HEK293 (cell line): ENCODE data around the gene DNAJB14.

Experiments used
- CTCF ChIA-PET: fragments of 350-600 bp; formaldehyde crosslinking; extraction: SDS; loops from one replicate; lab custom pipeline; 2021; ENCODE audit warnings: antibody characterized with exemption; lab: Yijun Ruan, JAX
- POLR2A ChIA-PET: fragments of 300-600 bp; formaldehyde crosslinking; extraction: SDS; loops from one replicate; lab custom pipeline; 2020; ENCODE audit warnings: antibody characterized with exemption, inconsistent platforms; lab: Yijun Ruan, JAX
- H3K27ac ChIP-seq: fragments of 200-500 bp; sonication (Bioruptor generic); 2 replicates; pipeline ENCODE4 v1.5.1; 2014; ENCODE audit warnings: low read depth, low read length, control low read depth, inconsistent platforms; ENCODE audit errors: extremely low read depth
- H3K36me3 ChIP-seq, 2 experiments: fragments of 200-500 bp in 1 of 2; sonication (Bioruptor generic) in 1 of 2; 1 replicate in 1 of 2; 2 replicates in 1 of 2; pipeline ENCODE4 v1.5.1; 2014 to 2017; ENCODE audit warnings: inconsistent platforms in 2 of 2, low read length in 2 of 2; ENCODE audit not compliant: control insufficient read depth in 2 of 2, insufficient read depth in 1 of 2
- H3K4me1 ChIP-seq: fragments of 200-500 bp; sonication (Bioruptor generic); 2 replicates; pipeline ENCODE4 v1.5.1; 2014; ENCODE audit warnings: mild to moderate bottlenecking, low read length, inconsistent platforms; ENCODE audit not compliant: control insufficient read depth, insufficient read depth
- H3K4me3 ChIP-seq: 2 replicates; pipeline ENCODE4 v1.5.1; 2011; ENCODE audit warnings: low read depth, mild to moderate bottlenecking, control low read depth, low read length, moderate library complexity
- H3K9me3 ChIP-seq: fragments of 200-500 bp; sonication (Bioruptor generic); 2 replicates; pipeline ENCODE4 v1.5.1; 2014; ENCODE audit warnings: low read depth, low read length, inconsistent platforms; ENCODE audit not compliant: control insufficient read depth, insufficient read depth
- BCL11B ChIP-seq: fragments of 450-650 bp; formaldehyde crosslinking; IDR thresholded peaks from 2 replicates; pipeline ENCODE4 v1.5.1; 2016; ENCODE audit warnings: low read depth, missing biosample characterization, missing genetic modification characterization
- KLF7 ChIP-seq: fragments of 450-650 bp; formaldehyde crosslinking; IDR thresholded peaks from 2 replicates; pipeline ENCODE4 v1.5.1; 2016; ENCODE audit warnings: missing biosample characterization, missing genetic modification characterization, borderline replicate concordance
- SCRT2 ChIP-seq: fragments of 450-650 bp; formaldehyde crosslinking; IDR thresholded peaks from 2 replicates; pipeline ENCODE4 v1.5.1; 2016; ENCODE audit warnings: missing biosample characterization, missing genetic modification characterization
- ZBTB7A ChIP-seq: fragments of 450-650 bp; formaldehyde crosslinking; IDR thresholded peaks from 2 replicates; pipeline ENCODE4 v1.5.1; 2016; ENCODE audit warnings: low read depth, missing biosample characterization, missing genetic modification characterization
- ZFHX2 ChIP-seq: fragments of 450-650 bp; formaldehyde crosslinking; conservative IDR thresholded peaks from 2 replicates; pipeline ENCODE4 v1.5.1; 2016; ENCODE audit warnings: missing biosample characterization, missing genetic modification characterization
- ZNF112 ChIP-seq: fragments of 450-650 bp; formaldehyde crosslinking; IDR thresholded peaks from 2 replicates; pipeline ENCODE4 v1.5.0; 2017; ENCODE audit warnings: missing biosample characterization, missing genetic modification characterization
- ZNF169 ChIP-seq: fragments of 450-650 bp; formaldehyde crosslinking; IDR thresholded peaks from 2 replicates; pipeline ENCODE4 v1.5.1; 2016; ENCODE audit warnings: missing biosample characterization, missing genetic modification characterization
- ZNF184 ChIP-seq: fragments of 450-650 bp; IDR thresholded peaks from 2 replicates; pipeline ENCODE4 v1.5.1; 2018; ENCODE audit warnings: missing biosample characterization, mild to moderate bottlenecking, missing genetic modification characterization
- ZNF266 ChIP-seq: fragments of 450-650 bp; formaldehyde crosslinking; IDR thresholded peaks from 2 replicates; pipeline ENCODE4 v1.5.1; 2016; ENCODE audit warnings: missing biosample characterization, missing genetic modification characterization, low read depth
- ZNF324 ChIP-seq: fragments of 450-650 bp; formaldehyde crosslinking; IDR thresholded peaks from 2 replicates; pipeline ENCODE4 v1.5.1; 2016; ENCODE audit warnings: missing biosample characterization, missing genetic modification characterization
- ZNF335 ChIP-seq: fragments of 450-650 bp; formaldehyde crosslinking; conservative IDR thresholded peaks from 2 replicates; pipeline ENCODE4 v1.5.1; 2016; ENCODE audit warnings: missing biosample characterization, missing genetic modification characterization
- ZNF544 ChIP-seq: fragments of 450-650 bp; formaldehyde crosslinking; IDR thresholded peaks from 2 replicates; pipeline ENCODE4 v1.5.0; 2017; ENCODE audit warnings: missing biosample characterization, missing genetic modification characterization
- ZNF548 ChIP-seq: fragments of 450-650 bp; formaldehyde crosslinking; IDR thresholded peaks from 2 replicates; pipeline ENCODE4 v1.5.1; 2016; ENCODE audit warnings: missing biosample characterization, missing genetic modification characterization
- ZNF558 ChIP-seq: fragments of 450-650 bp; formaldehyde crosslinking; IDR thresholded peaks from 2 replicates; pipeline ENCODE4 v1.5.1; 2016; ENCODE audit warnings: missing biosample characterization, missing genetic modification characterization
- ZNF664 ChIP-seq: fragments of 450-650 bp; formaldehyde crosslinking; IDR thresholded peaks from 2 replicates; pipeline ENCODE4 v1.5.1; 2016; ENCODE audit warnings: missing biosample characterization, missing genetic modification characterization
- ZNF707 ChIP-seq: fragments of 450-650 bp; formaldehyde crosslinking; IDR thresholded peaks from 2 replicates; pipeline ENCODE4 v1.5.1; 2016; ENCODE audit warnings: missing biosample characterization, missing genetic modification characterization
- ZNF777 ChIP-seq: fragments of 450-650 bp; formaldehyde crosslinking; IDR thresholded peaks from 2 replicates; pipeline ENCODE4 v1.5.1; 2017; ENCODE audit warnings: missing biosample characterization, missing genetic modification characterization, borderline replicate concordance
- ZNF785 ChIP-seq: fragments of 450-650 bp; formaldehyde crosslinking; IDR thresholded peaks from 2 replicates; pipeline ENCODE4 v1.5.1; 2016; ENCODE audit warnings: missing biosample characterization, missing genetic modification characterization
- ZNF792 ChIP-seq: fragments of 450-650 bp; formaldehyde crosslinking; IDR thresholded peaks from 2 replicates; pipeline ENCODE4 v1.5.1; 2016; ENCODE audit warnings: missing biosample characterization, missing genetic modification characterization
- ZSCAN18 ChIP-seq: fragments of 450-650 bp; formaldehyde crosslinking; IDR thresholded peaks from 2 replicates; pipeline ENCODE4 v1.5.1; 2016; ENCODE audit warnings: missing biosample characterization, missing genetic modification characterization
- TF ChIP-seq, protein P1 (sequence below): sonication (generic); formaldehyde crosslinking; IDR thresholded peaks from 2 replicates; pipeline ENCODE4 v1.8.1; 2022; ENCODE audit warnings: mild to moderate bottlenecking, moderate library complexity, missing genetic modification reagents
- TF ChIP-seq, protein P2 (sequence below): fragments of 450-650 bp; formaldehyde crosslinking; IDR thresholded peaks from 2 replicates; pipeline ENCODE4 v1.5.1; 2016; ENCODE audit warnings: missing biosample characterization, missing genetic modification characterization
- TF ChIP-seq, protein P3 (sequence below): IDR thresholded peaks from 2 replicates; pipeline ENCODE4 v1.6.1; 2011; ENCODE audit warnings: mild to moderate bottlenecking, low read depth, low read length, borderline replicate concordance

The DNAJB14 gene

DNA sequence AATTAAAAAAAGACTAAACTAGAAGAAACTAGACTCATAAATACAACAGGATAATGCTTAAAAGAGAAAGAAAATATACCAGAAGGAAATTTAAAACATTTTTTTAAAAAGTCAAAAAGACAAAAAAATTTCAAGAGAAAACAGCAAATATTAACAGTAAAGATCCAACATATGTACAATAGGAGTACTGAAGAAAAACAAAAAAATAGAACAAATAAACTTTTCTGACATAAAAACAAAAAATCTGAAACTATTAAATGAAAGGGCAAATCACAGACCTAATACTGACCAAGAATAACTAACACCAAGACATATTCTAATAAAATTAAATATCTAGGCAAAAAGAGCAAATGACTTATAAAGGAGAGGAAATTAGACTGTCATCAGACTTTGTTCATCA lies 11.5 kb downstream of the DNAJB14 start (continued):
- TF ChIP-seq ZSCAN18 (tag by site-specific recombination) = no peak

- Histone ChIP-seq H3K4me1 (no peaks in the 10 kb centered on the region), H3K9me3 (no peaks in the 10 kb centered on the region), H3K4me3 (no peak overlapping the region), H3K27ac (no peak overlapping the region), H3K36me3 (peaks cover 7 to 28% of the 10 kb centered on the region in 2 experiments; a peak in 2 of 3 replicates)
- POLR2A ChIA-PET = no interaction called here
- CTCF ChIA-PET = no interaction called here
- TF ChIP-seq ZNF548 (tag by site-specific recombination) (no peak), SCRT2 (tag by site-specific recombination) (no peak), ZNF184 (tag by site-specific recombination) (no peak), ZNF785 (tag by site-specific recombination) (no peak), ZNF777 (no peak), ZNF544 (tag by site-specific recombination) (no peak), ZBTB7A (tag by site-specific recombination) (no peak), BCL11B (tag by site-specific recombination) (no peak), ZNF112 (tag by site-specific recombination) (no peak)
- TF ChIP-seq, protein P1, sequence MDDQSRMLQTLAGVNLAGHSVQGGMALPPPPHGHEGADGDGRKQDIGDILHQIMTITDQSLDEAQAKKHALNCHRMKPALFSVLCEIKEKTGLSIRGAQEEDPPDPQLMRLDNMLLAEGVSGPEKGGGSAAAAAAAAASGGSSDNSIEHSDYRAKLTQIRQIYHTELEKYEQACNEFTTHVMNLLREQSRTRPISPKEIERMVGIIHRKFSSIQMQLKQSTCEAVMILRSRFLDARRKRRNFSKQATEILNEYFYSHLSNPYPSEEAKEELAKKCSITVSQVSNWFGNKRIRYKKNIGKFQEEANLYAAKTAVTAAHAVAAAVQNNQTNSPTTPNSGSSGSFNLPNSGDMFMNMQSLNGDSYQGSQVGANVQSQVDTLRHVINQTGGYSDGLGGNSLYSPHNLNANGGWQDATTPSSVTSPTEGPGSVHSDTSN (CRISPR knock-in tag) = no peak
- TF ChIP-seq, protein P2, sequence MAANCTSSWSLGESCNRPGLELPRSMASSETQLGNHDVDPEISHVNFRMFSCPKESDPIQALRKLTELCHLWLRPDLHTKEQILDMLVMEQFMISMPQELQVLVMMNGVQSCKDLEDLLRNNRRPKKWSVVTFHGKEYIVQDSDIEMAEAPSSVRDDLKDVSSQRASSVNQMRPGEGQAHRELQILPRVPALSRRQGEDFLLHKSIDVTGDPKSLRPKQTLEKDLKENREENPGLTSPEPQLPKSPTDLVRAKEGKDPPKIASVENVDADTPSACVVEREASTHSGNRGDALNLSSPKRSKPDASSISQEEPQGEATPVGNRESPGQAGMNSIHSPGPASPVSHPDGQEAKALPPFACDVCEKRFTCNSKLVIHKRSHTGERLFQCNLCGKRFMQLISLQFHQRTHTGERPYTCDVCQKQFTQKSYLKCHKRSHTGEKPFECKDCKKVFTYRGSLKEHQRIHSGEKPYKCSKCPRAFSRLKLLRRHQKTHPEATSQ (tag by site-specific recombination) = no peak
Measured at GRCh38 chr4:99927566-99927965, 18.9 kb downstream of the DNAJB14 start.

GRCh38 chr4:99921174-99921573 lies 25.2 kb downstream of the DNAJB14 start:
- Histone ChIP-seq H3K4me3 (no peak overlapping the region), H3K36me3 (peaks cover 0 to 43% of the 10 kb centered on the region in 2 experiments; a peak in 1 of 3 replicates), H3K27ac (no peak overlapping the region), H3K4me1 (no peaks in the 10 kb centered on the region), H3K9me3 (no peaks in the 10 kb centered on the region)
- ChIA-PET CTCF (interaction anchor here (0.6 to 0.7 kb wide), 2 partner anchors 78 to 373 kb away, joined by 3 to 4 read pairs; no protein-coding TSS in a partner anchor), POLR2A (no interaction called here)
- TF ChIP-seq ZNF558 (tag by site-specific recombination) = no peak
- TF ChIP-seq, protein P3, sequence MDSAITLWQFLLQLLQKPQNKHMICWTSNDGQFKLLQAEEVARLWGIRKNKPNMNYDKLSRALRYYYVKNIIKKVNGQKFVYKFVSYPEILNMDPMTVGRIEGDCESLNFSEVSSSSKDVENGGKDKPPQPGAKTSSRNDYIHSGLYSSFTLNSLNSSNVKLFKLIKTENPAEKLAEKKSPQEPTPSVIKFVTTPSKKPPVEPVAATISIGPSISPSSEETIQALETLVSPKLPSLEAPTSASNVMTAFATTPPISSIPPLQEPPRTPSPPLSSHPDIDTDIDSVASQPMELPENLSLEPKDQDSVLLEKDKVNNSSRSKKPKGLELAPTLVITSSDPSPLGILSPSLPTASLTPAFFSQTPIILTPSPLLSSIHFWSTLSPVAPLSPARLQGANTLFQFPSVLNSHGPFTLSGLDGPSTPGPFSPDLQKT = no peak
- no peak for TF ChIP-seq ZNF335
- TF ChIP-seq ZFHX2 (tag by site-specific recombination) = no peak
- no peak for TF ChIP-seq ZNF664
- TF ChIP-seq KLF7 = no peak
- no peak for TF ChIP-seq ZNF707 (tag by site-specific recombination)
- TF ChIP-seq ZNF266 (tag by site-specific recombination) = no peak
- no peak for TF ChIP-seq ZNF169 (tag by site-specific recombination)
- TF ChIP-seq ZNF792 (tag by site-specific recombination) = no peak
- no peak for TF ChIP-seq ZNF324 (tag by site-specific recombination)
